ENCODE data around the gene LRP6.
"Not testable (repeated sequence)": the region's sequence is repeated elsewhere in the genome, so short reads cannot be mapped to it uniquely, and the experiment has no call there.

The LRP6 gene

GRCh38 chr12:12265035-12265434 lies 1.8 kb downstream of the LRP6 start:
- DNase-seq: no peak

- no peak for DNase-seq
These were observed 2.9 kb downstream of the LRP6 start for GRCh38 chr12:12263909-12264308.

GRCh38 chr12:12256291-12256757 lies 10.5 kb downstream of the LRP6 start:
- DNase-seq: not testable (repeated sequence)

- no peak for DNase-seq
These were observed 12.3 kb downstream of the LRP6 start for GRCh38 chr12:12254553-12254952.

GRCh38 chr12:12249216-12250050 lies 17.4 kb downstream of the LRP6 start:
- no peak for DNase-seq

GRCh38 chr12:12247584-12247983 lies 19.3 kb downstream of the LRP6 start:
- no peak for DNase-seq

GRCh38 chr12:12244341-12244740 lies 22.5 kb downstream of the LRP6 start:
- DNase-seq: no peak

GRCh38 chr12:12240662-12241340 lies 26.0 kb downstream of the LRP6 start:
- DNase-seq: peak; percentile 59

- DNase-seq: no peak
These were observed 27.7 kb downstream of the LRP6 start for GRCh38 chr12:12239127-12239526.

GRCh38 chr12:12238605-12239004 lies 28.2 kb downstream of the LRP6 start:
- no peak for DNase-seq

- DNase-seq: no peak
These were observed 29.9 kb downstream of the LRP6 start for GRCh38 chr12:12236896-12237295.

GRCh38 chr12:12230275-12230674 lies 36.6 kb downstream of the LRP6 start:
- DNase-seq: no peak

GRCh38 chr12:12229556-12230092 lies 37.2 kb downstream of the LRP6 start:
- DNase-seq: no peak

- no peak for DNase-seq
These were observed 38.4 kb downstream of the LRP6 start for GRCh38 chr12:12228402-12228801.

GRCh38 chr12:12226187-12226586 lies 40.7 kb downstream of the LRP6 start:
- no peak for DNase-seq

GRCh38 chr12:12224240-12224940 lies 42.5 kb downstream of the LRP6 start:
- no peak for DNase-seq

- no peak for DNase-seq
These were observed 45.3 kb downstream of the LRP6 start for GRCh38 chr12:12221560-12221959.

GRCh38 chr12:12219664-12220063 lies 47.2 kb downstream of the LRP6 start:
- DNase-seq: no peak

- no peak for DNase-seq
These were observed 49.9 kb downstream of the LRP6 start for GRCh38 chr12:12217018-12217359.

- no peak for DNase-seq
These were observed 50.4 kb downstream of the LRP6 start for GRCh38 chr12:12216349-12217017.

GRCh38 chr12:12214635-12215131 lies 52.2 kb downstream of the LRP6 start:
- no peak for DNase-seq

- no peak for DNase-seq
These were observed 52.6 kb downstream of the LRP6 start for GRCh38 chr12:12214201-12214600.

- DNase-seq: no peak
These were observed 54.1 kb downstream of the LRP6 start for GRCh38 chr12:12212769-12213168.
